Smooth muscle cell (in vitro differentiated cells): ENCODE measurements around the gene SKOR2. TPM values are rescaled to one million over a fixed set of nuclear protein-coding genes. Genes with fewer than 3 reads are reported as not detected.
A peak's percentile ranks its signal among the peaks of the same experiment; 100 is the strongest.

Source experiments
- DNase-seq: peaks from one replicate; lab custom pipeline; 2025; ENCODE audit not compliant: unreplicated experiment; lab: John Stamatoyannopoulos, UW
- H2AFZ ChIP-seq: fragments of 200-600 bp; sonication (generic); 2 replicates; pipeline ENCODE4 v1.6.0; 2016; ENCODE audit warnings: antibody characterized with exemption, low read depth, mild to moderate bottlenecking
- H3F3A ChIP-seq: fragments of 200-600 bp; sonication (generic); 2 replicates; pipeline ENCODE4 v1.6.0; 2017; ENCODE audit warnings: antibody characterized with exemption, low read depth
- H3K27ac ChIP-seq: fragments of 200-600 bp; sonication (generic); 2 replicates; pipeline ENCODE4 v1.5.1; 2016; ENCODE audit warnings: low read depth, mild to moderate bottlenecking
- H3K27me3 ChIP-seq: fragments of 200-600 bp; sonication (generic); 2 replicates; pipeline ENCODE4 v1.6.1; 2016; ENCODE audit warnings: low read depth, mild to moderate bottlenecking
- H3K36me3 ChIP-seq: fragments of 200-600 bp; sonication (generic); 2 replicates; pipeline ENCODE4 v1.5.1; 2016; ENCODE audit warnings: low read depth
- H3K4me1 ChIP-seq: fragments of 200-600 bp; sonication (generic); 2 replicates; pipeline ENCODE4 v1.5.1; 2016; ENCODE audit warnings: low read depth
- H3K4me2 ChIP-seq: fragments of 200-600 bp; sonication (generic); 2 replicates; pipeline ENCODE4 v1.6.0; 2016; ENCODE audit warnings: mild to moderate bottlenecking
- H3K4me3 ChIP-seq: fragments of 200-600 bp; sonication (generic); 2 replicates; pipeline ENCODE4 v1.5.1; 2016; ENCODE audit warnings: mild to moderate bottlenecking
- H3K79me2 ChIP-seq: fragments of 200-600 bp; sonication (generic); 2 replicates; pipeline ENCODE4 v1.6.0; 2016; ENCODE audit warnings: low read depth, mild to moderate bottlenecking
- H3K9ac ChIP-seq: fragments of 200-600 bp; sonication (generic); 2 replicates; pipeline ENCODE4 v1.6.0; 2016; ENCODE audit warnings: low read depth
- H3K9me3 ChIP-seq: fragments of 200-600 bp; sonication (generic); replicated peaks from 2 replicates; pipeline ENCODE4 v1.5.1; 2016; ENCODE audit warnings: low read depth
- H4K20me1 ChIP-seq: fragments of 200-600 bp; sonication (generic); 2 replicates; pipeline ENCODE4 v1.6.0; 2016; ENCODE audit warnings: low read depth
- WGBS: methylation state at CpG from one replicate; pipeline ENCODE4 v1.1.7; 2016; ENCODE audit warnings: low lambda C conversion rate; 5-methylcytosine and 5-hydroxymethylcytosine counted together
- polyA plus RNA-seq: library from polyadenylated mRNA; unstranded; fragments of >200 nt; fragmentation: Nextera tagmentation; extraction: Ambion mirVana; gene quantifications from 2 replicates; pipeline ENCODE4 v1.2.1, GENCODE V29; 2016
- total RNA-seq: library from RNA; depleted of rRNA; stranded (reverse); fragments of >200 nt; gene quantifications from 2 replicates; pipeline ENCODE4 v1.2.3, GENCODE V29; 2014
- TF ChIP-seq, protein P1 (sequence below): fragments of 200-600 bp; sonication (generic); IDR thresholded peaks from 2 replicates; pipeline ENCODE4 v1.5.1; 2017; ENCODE audit warnings: borderline replicate concordance, mild to moderate bottlenecking, antibody characterized with exemption; ENCODE audit not compliant: insufficient read depth, poor library complexity, severe bottlenecking

Gene SKOR2
- total and polyA plus RNA-seq, 2 experiments from 2014 or later = not detected

DNA sequence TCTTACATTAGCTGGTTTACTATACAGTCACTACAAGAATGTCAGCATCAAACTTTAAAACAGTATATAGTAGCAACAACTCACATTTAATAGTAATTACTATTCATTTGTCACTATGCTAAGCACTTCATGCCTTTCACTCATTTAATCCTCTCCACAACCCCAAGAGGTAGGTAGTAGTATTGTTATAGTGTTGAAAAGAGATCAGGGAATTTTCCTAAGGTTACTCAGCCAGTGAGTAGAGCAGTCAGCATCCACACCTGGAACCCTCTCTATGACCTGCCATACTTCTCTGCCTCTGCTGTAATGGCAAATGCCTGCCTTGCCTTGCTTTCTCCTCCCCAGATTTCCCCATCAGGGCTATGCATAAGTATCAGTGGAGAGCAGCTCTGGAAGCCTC is 24.8 kb downstream of the SKOR2 start:
- Histone ChIP-seq H3K9me3 (no peaks in the 10 kb centered on the region), H3F3A (no peaks in the 10 kb centered on the region), H3K9ac (no peak overlapping the region), H3K27ac (no peak overlapping the region), H2AFZ (no peak overlapping the region), H3K4me3 (no peak overlapping the region), H3K36me3 (no peaks in the 10 kb centered on the region), H3K27me3 (peaks cover 89% of the 10 kb centered on the region), H3K4me2 (no peak overlapping the region), H4K20me1 (no peaks in the 10 kb centered on the region), H3K79me2 (no peaks in the 10 kb centered on the region), H3K4me1 (no peaks in the 10 kb centered on the region)
- DNase-seq = no peak
- TF ChIP-seq, protein P1, sequence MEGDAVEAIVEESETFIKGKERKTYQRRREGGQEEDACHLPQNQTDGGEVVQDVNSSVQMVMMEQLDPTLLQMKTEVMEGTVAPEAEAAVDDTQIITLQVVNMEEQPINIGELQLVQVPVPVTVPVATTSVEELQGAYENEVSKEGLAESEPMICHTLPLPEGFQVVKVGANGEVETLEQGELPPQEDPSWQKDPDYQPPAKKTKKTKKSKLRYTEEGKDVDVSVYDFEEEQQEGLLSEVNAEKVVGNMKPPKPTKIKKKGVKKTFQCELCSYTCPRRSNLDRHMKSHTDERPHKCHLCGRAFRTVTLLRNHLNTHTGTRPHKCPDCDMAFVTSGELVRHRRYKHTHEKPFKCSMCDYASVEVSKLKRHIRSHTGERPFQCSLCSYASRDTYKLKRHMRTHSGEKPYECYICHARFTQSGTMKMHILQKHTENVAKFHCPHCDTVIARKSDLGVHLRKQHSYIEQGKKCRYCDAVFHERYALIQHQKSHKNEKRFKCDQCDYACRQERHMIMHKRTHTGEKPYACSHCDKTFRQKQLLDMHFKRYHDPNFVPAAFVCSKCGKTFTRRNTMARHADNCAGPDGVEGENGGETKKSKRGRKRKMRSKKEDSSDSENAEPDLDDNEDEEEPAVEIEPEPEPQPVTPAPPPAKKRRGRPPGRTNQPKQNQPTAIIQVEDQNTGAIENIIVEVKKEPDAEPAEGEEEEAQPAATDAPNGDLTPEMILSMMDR = no peak

DNA sequence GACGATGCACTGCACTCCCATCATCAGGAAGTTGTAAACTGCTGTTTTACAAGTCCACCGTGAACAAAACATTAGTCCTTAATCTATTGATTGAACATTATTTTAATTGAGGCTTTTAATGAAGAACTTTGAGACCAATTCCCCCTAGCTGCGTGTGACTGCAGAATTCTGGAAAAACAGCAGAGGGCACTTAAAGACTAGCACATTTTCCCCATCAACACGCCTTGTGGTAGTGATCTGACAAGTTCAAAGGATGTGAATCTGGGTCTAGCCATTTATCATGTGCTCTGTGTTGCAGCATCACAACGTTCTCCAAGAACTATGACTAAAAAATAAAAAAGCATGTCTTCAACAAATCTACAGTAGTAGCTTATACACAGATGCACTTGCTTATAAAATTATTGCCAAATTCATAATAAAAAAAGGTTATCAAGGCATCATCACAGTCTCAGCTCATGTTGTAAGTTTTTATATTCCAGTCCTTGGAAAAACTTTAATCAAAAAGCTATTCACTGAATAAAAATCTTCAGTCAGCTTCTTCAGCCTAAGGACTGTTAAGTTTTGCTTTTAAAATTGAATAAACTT is 35.8 kb downstream of the SKOR2 start:
- Histone ChIP-seq H3K4me3 (no peak overlapping the region), H3F3A (no peaks in the 10 kb centered on the region), H3K9ac (no peak overlapping the region), H2AFZ (no peak overlapping the region), H3K27me3 (peaks cover 79% of the 10 kb centered on the region), H3K4me1 (peaks cover 3% of the 10 kb centered on the region), H3K79me2 (no peaks in the 10 kb centered on the region), H3K36me3 (no peaks in the 10 kb centered on the region), H3K9me3 (no peaks in the 10 kb centered on the region), H3K27ac (no peak overlapping the region), H4K20me1 (no peaks in the 10 kb centered on the region), H3K4me2 (no peak overlapping the region)
- WGBS = 3% methylated on average over 5 of the region's 5 CpGs
- DNase-seq = no peak
- TF ChIP-seq, protein P1 = peak; percentile 80

DNA sequence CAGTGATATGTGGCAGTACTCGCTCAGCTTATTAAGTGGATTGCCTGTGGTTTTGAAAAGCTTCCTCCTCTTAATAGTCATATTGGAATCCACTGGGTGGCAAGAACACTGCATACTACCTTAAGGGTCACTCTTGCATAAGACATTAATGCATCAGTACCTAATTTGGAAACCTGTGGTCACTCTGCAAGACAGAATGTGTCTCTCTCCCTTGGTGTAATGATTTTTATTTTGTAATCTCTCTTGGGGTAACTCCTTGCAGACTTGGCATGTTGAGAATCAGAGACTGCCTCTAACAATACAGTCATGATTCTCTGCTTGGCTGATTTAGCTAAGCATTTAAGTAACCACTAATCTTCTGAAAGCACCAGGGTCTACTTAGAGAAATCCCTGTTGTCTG is 42.3 kb downstream of the SKOR2 start:
- H3F3A ChIP-seq = no peaks in the 10 kb centered on the region
- no peaks in the 10 kb centered on the region for H4K20me1 ChIP-seq
- peaks cover 32% of the 10 kb centered on the region for H3K27me3 ChIP-seq
- no peak for DNase-seq
- TF ChIP-seq, protein P1 = no peak
- peak overlapping the region; percentile 15 for H3K4me2 ChIP-seq
- WGBS = 21% methylated on average over 1 of the region's 1 CpG
- peaks cover 40% of the 10 kb centered on the region for H3K4me1 ChIP-seq
- H3K9ac ChIP-seq = no peak overlapping the region
- H3K4me3 ChIP-seq = no peak overlapping the region
- H3K79me2 ChIP-seq = no peaks in the 10 kb centered on the region
- H3K9me3 ChIP-seq = no peaks in the 10 kb centered on the region
- no peak overlapping the region for H2AFZ ChIP-seq
- no peak overlapping the region for H3K27ac ChIP-seq
- no peaks in the 10 kb centered on the region for H3K36me3 ChIP-seq

DNA sequence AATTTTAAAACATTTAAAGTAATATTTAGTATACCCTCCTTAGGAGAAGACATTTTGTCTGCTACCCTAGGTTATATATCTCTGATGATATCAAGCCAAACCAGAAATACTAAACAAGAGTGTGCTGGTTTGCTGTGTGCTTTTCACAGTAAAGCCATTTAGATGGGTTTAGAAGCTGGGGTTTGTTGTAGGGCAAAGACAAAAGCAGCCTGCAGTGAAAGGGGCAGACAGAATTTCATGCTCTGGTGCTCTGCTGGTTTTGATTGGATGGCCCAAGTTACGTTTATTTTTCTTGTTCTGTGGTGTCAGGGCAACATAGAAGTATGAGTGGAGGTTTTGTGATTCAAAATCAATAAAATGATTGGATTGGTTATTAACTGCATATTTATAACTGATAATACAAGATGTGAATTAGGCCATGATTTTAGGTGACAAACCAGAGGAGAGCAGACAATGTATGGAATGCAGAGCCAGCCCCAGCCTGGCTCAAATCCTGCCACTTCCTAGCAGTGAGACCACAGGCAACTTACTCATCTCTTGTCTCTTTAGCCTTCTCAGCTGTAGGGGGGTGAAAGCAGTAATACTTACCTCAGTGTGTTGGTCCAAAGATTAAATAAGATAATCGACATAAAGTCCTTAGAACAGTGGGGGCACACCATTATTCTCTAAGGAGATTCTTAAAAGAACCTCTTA is 44.4 kb downstream of the SKOR2 start:
- no peaks in the 10 kb centered on the region for H4K20me1 ChIP-seq
- peaks cover 40% of the 10 kb centered on the region for H3K4me1 ChIP-seq
- no peak for DNase-seq
- no peaks in the 10 kb centered on the region for H3K36me3 ChIP-seq
- no peaks in the 10 kb centered on the region for H3K79me2 ChIP-seq
- H3K9ac ChIP-seq = no peak overlapping the region
- no peak overlapping the region for H3K4me3 ChIP-seq
- TF ChIP-seq, protein P1 = no peak
- H3K9me3 ChIP-seq = no peaks in the 10 kb centered on the region
- peaks cover 18% of the 10 kb centered on the region for H3K27me3 ChIP-seq
- H3K4me2 ChIP-seq = no peak overlapping the region
- no peak overlapping the region for H3K27ac ChIP-seq
- WGBS = 57% methylated on average over 2 of the region's 2 CpGs
- H3F3A ChIP-seq = no peaks in the 10 kb centered on the region
- no peak overlapping the region for H2AFZ ChIP-seq
